ENCODE results near the gene RNF207.

DNA sequence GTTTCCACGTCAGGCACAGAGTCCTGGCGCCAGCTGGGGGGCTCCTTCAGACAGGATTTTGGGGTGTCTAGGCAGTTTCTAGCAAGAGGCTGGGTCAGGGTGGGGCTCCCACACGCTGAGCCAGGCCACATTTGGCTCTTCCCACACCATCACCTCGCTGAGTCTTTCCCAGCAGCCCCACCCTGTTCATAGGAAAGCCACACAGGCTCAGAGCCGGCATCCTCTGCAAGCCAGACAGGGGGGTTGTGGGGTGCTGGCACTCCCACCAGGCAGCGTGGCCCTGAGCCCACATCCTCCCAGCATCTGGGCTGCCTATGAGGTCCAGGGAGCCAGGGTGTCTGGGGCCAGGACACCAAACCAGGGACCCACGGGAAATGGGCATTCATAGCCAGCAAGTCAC, 57.8 kb downstream of the RNF207 start:
- TF ChIP-seq, protein P1, sequence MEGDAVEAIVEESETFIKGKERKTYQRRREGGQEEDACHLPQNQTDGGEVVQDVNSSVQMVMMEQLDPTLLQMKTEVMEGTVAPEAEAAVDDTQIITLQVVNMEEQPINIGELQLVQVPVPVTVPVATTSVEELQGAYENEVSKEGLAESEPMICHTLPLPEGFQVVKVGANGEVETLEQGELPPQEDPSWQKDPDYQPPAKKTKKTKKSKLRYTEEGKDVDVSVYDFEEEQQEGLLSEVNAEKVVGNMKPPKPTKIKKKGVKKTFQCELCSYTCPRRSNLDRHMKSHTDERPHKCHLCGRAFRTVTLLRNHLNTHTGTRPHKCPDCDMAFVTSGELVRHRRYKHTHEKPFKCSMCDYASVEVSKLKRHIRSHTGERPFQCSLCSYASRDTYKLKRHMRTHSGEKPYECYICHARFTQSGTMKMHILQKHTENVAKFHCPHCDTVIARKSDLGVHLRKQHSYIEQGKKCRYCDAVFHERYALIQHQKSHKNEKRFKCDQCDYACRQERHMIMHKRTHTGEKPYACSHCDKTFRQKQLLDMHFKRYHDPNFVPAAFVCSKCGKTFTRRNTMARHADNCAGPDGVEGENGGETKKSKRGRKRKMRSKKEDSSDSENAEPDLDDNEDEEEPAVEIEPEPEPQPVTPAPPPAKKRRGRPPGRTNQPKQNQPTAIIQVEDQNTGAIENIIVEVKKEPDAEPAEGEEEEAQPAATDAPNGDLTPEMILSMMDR (IDR thresholded peaks at IDR 0.05; ENCODE audit: poor library complexity) = no peak
- TF ChIP-seq EZH2phosphoT487 (IDR thresholded peaks at IDR 0.05; ENCODE audit: low read depth, severe bottlenecking, unreplicated experiment) = no peak
